ENCODE data around the gene ARHGAP1.

ARHGAP1 gene

GRCh38 chr11:46729110-46730027, 28.9 kb upstream of the ARHGAP1 start:
- H3K9me3 ChIP-seq (ENCODE audit: insufficient read depth, low read length), result no peaks in the 10 kb centered on the region

GRCh38 chr11:46728659-46729040, 28.2 kb upstream of the ARHGAP1 start:
- TF ChIP-seq ZNF274 (IDR thresholded peaks at IDR 0.05; ENCODE audit: low read depth, low read length), result no peak
- no peak for TF ChIP-seq SUZ12 (IDR thresholded peaks at IDR 0.05; ENCODE audit: extremely low read depth, insufficient read depth, insufficient read length)
- no peak for TF ChIP-seq YY1 (IDR thresholded peaks at IDR 0.05; ENCODE audit: insufficient read depth, insufficient read length)
- Histone ChIP-seq H3K4me1 (ENCODE audit: insufficient read depth, insufficient read length) (peaks cover 16% of the 10 kb centered on the region), H3K9me3 (ENCODE audit: insufficient read depth, low read length) (no peaks in the 10 kb centered on the region), H3K9ac (ENCODE audit: insufficient read length, low read depth) (no peak overlapping the region), H3K4me3 (ENCODE audit: insufficient read length, low read depth) (no peak overlapping the region), H3K36me3 (ENCODE audit: insufficient read depth, insufficient read length, low read length) (no peaks in the 10 kb centered on the region), H3K27me3 (ENCODE audit: insufficient read depth, insufficient read length) (no peaks in the 10 kb centered on the region)
- no peak for DNase-seq (ENCODE audit: low read depth, low spot score)

More at GRCh38 chr11:46729110-46730027, 28.9 kb upstream of the ARHGAP1 start:
- H3K4me1 ChIP-seq (ENCODE audit: insufficient read depth, insufficient read length), result peaks cover 12% of the 10 kb centered on the region
- no peak overlapping the region for H3K9ac ChIP-seq (ENCODE audit: insufficient read length, low read depth)
- no peaks in the 10 kb centered on the region for H3K27me3 ChIP-seq (ENCODE audit: insufficient read depth, insufficient read length)
- no peak for TF ChIP-seq SUZ12 (IDR thresholded peaks at IDR 0.05; ENCODE audit: extremely low read depth, insufficient read depth, insufficient read length)
- TF ChIP-seq ZNF274 (IDR thresholded peaks at IDR 0.05; ENCODE audit: low read depth, low read length), result no peak
- no peak for TF ChIP-seq YY1 (IDR thresholded peaks at IDR 0.05; ENCODE audit: insufficient read depth, insufficient read length)
- no peak for DNase-seq (ENCODE audit: low read depth, low spot score)
- H3K36me3 ChIP-seq (ENCODE audit: insufficient read depth, insufficient read length, low read length), result no peaks in the 10 kb centered on the region
- no peak overlapping the region for H3K4me3 ChIP-seq (ENCODE audit: insufficient read length, low read depth)

- H3K4me3 ChIP-seq (ENCODE audit: insufficient read length, low read depth), result no peak overlapping the region
- DNase-seq (ENCODE audit: low read depth, low spot score), result no peak
- no peak overlapping the region for H3K9ac ChIP-seq (ENCODE audit: insufficient read length, low read depth)
- peaks cover 16% of the 10 kb centered on the region for H3K4me1 ChIP-seq (ENCODE audit: insufficient read depth, insufficient read length)
- no peaks in the 10 kb centered on the region for H3K9me3 ChIP-seq (ENCODE audit: insufficient read depth, low read length)
- H3K27me3 ChIP-seq (ENCODE audit: insufficient read depth, insufficient read length), result no peaks in the 10 kb centered on the region
- no peaks in the 10 kb centered on the region for H3K36me3 ChIP-seq (ENCODE audit: insufficient read depth, insufficient read length, low read length)
- no peak for TF ChIP-seq YY1 (IDR thresholded peaks at IDR 0.05; ENCODE audit: insufficient read depth, insufficient read length)
- no peak for TF ChIP-seq SUZ12 (IDR thresholded peaks at IDR 0.05; ENCODE audit: extremely low read depth, insufficient read depth, insufficient read length)
- TF ChIP-seq ZNF274 (IDR thresholded peaks at IDR 0.05; ENCODE audit: low read depth, low read length), result no peak
These were observed 27.7 kb upstream of the ARHGAP1 start for GRCh38 chr11:46727952-46728658.

GRCh38 chr11:46726206-46726862, 25.9 kb upstream of the ARHGAP1 start:
- TF ChIP-seq SUZ12 (IDR thresholded peaks at IDR 0.05; ENCODE audit: extremely low read depth, insufficient read depth, insufficient read length) (no peak), YY1 (IDR thresholded peaks at IDR 0.05; ENCODE audit: insufficient read depth, insufficient read length) (no peak), ZNF274 (IDR thresholded peaks at IDR 0.05; ENCODE audit: low read depth, low read length) (no peak)
- peaks cover 16% of the 10 kb centered on the region for H3K4me1 ChIP-seq (ENCODE audit: insufficient read depth, insufficient read length)
- no peaks in the 10 kb centered on the region for H3K36me3 ChIP-seq (ENCODE audit: insufficient read depth, insufficient read length, low read length)
- H3K4me3 ChIP-seq (ENCODE audit: insufficient read length, low read depth), result no peak overlapping the region
- H3K9ac ChIP-seq (ENCODE audit: insufficient read length, low read depth), result peak overlapping the region; percentile 13
- no peaks in the 10 kb centered on the region for H3K27me3 ChIP-seq (ENCODE audit: insufficient read depth, insufficient read length)
- H3K9me3 ChIP-seq (ENCODE audit: insufficient read depth, low read length), result no peaks in the 10 kb centered on the region
- DNase-seq (ENCODE audit: low read depth, low spot score), result no peak

GRCh38 chr11:46725338-46726205, 25.2 kb upstream of the ARHGAP1 start:
- DNase-seq (ENCODE audit: low read depth, low spot score), result no peak
- Histone ChIP-seq H3K36me3 (ENCODE audit: insufficient read depth, insufficient read length, low read length) (no peaks in the 10 kb centered on the region), H3K9me3 (ENCODE audit: insufficient read depth, low read length) (no peaks in the 10 kb centered on the region), H3K4me3 (ENCODE audit: insufficient read length, low read depth) (no peak overlapping the region), H3K9ac (ENCODE audit: insufficient read length, low read depth) (peak overlapping the region; percentile 34), H3K4me1 (ENCODE audit: insufficient read depth, insufficient read length) (peaks cover 16% of the 10 kb centered on the region), H3K27me3 (ENCODE audit: insufficient read depth, insufficient read length) (no peaks in the 10 kb centered on the region)
- TF ChIP-seq ZNF274 (IDR thresholded peaks at IDR 0.05; ENCODE audit: low read depth, low read length) (no peak), SUZ12 (IDR thresholded peaks at IDR 0.05; ENCODE audit: extremely low read depth, insufficient read depth, insufficient read length) (no peak), YY1 (IDR thresholded peaks at IDR 0.05; ENCODE audit: insufficient read depth, insufficient read length) (no peak)

GRCh38 chr11:46724088-46724487, 23.7 kb upstream of the ARHGAP1 start:
- no peaks in the 10 kb centered on the region for H3K9me3 ChIP-seq (ENCODE audit: insufficient read depth, low read length)
- no peaks in the 10 kb centered on the region for H3K36me3 ChIP-seq (ENCODE audit: insufficient read depth, insufficient read length, low read length)
- DNase-seq (ENCODE audit: low read depth, low spot score), result no peak
- H3K9ac ChIP-seq (ENCODE audit: insufficient read length, low read depth), result peak overlapping the region; percentile 13
- peaks cover 22% of the 10 kb centered on the region for H3K4me1 ChIP-seq (ENCODE audit: insufficient read depth, insufficient read length)
- H3K27me3 ChIP-seq (ENCODE audit: insufficient read depth, insufficient read length), result no peaks in the 10 kb centered on the region
- H3K4me3 ChIP-seq (ENCODE audit: insufficient read length, low read depth), result no peak overlapping the region
- TF ChIP-seq YY1 (IDR thresholded peaks at IDR 0.05; ENCODE audit: insufficient read depth, insufficient read length) (no peak), SUZ12 (IDR thresholded peaks at IDR 0.05; ENCODE audit: extremely low read depth, insufficient read depth, insufficient read length) (no peak), ZNF274 (IDR thresholded peaks at IDR 0.05; ENCODE audit: low read depth, low read length) (no peak)
